Osteocyte (in vitro differentiated cells): ENCODE measurements around the gene CFAP77. TPM values are rescaled to one million over a fixed set of nuclear protein-coding genes. Genes with fewer than 3 reads are reported as not detected.

ENCODE experiments used
- DNase-seq: peaks from one replicate; pipeline ENCODE4 v3.0.0; 2021; ENCODE audit warnings: mixed read lengths; ENCODE audit not compliant: unreplicated experiment; ENCODE audit errors: extremely low spot score
- H3K27ac Mint-ChIP-seq: one replicate; pipeline ENCODE4 v1.8.0; 2021; ENCODE audit warnings: mild to moderate bottlenecking, mixed read lengths; ENCODE audit not compliant: unreplicated experiment
- H3K27me3 Mint-ChIP-seq: one replicate; pipeline ENCODE4 v1.8.0; 2021; ENCODE audit warnings: mixed read lengths; ENCODE audit not compliant: unreplicated experiment
- H3K36me3 Mint-ChIP-seq: one replicate; pipeline ENCODE4 v1.8.0; 2021; ENCODE audit warnings: mixed read lengths; ENCODE audit not compliant: unreplicated experiment
- H3K4me1 Mint-ChIP-seq: one replicate; pipeline ENCODE4 v1.8.0; 2021; ENCODE audit warnings: mixed read lengths; ENCODE audit not compliant: unreplicated experiment
- H3K4me3 Mint-ChIP-seq: one replicate; pipeline ENCODE4 v1.8.0; 2021; ENCODE audit warnings: mild to moderate bottlenecking, moderate library complexity, mixed read lengths; ENCODE audit not compliant: unreplicated experiment
- H3K9me3 Mint-ChIP-seq: one replicate; pipeline ENCODE4 v1.8.0; 2021; ENCODE audit warnings: mixed read lengths; ENCODE audit not compliant: unreplicated experiment
- total RNA-seq: library from RNA; stranded (reverse); gene quantifications from 2 replicates; pipeline ENCODE4 v1.2.1, GENCODE V29; 2021
- TF ChIP-seq, protein P1 (sequence below): fragments of 200-600 bp; sonication (generic); IDR thresholded peaks from 2 replicates; pipeline ENCODE4 v1.5.0; 2021; ENCODE audit warnings: antibody characterized with exemption, mild to moderate bottlenecking, moderate library complexity

The CFAP77 gene
- total RNA-seq, 1 donor from 2014 or later, result 0.48 TPM

DNA sequence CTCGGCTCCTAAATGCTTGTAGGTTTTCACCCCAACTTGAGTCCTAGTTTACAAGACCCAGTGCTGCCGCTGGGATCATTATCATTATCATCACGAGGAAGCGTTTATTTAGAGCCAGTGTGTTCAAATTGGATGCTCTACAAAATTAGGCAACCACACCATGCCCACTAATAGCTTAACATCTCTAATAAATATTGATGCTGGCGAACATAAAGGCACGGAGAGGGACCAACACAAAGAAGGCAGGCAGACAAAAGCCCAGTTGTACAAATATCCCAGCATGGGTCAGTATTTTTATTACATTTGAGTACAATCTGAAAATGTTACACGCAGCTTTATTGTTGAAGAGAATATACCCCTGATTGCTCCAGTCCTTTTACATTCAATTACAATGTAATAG, 4.7 kb downstream of the CFAP77 start:
- Mint-ChIP-seq H3K27ac (no peak overlapping the region), H3K27me3 (peaks cover 71% of the 10 kb centered on the region)

DNA sequence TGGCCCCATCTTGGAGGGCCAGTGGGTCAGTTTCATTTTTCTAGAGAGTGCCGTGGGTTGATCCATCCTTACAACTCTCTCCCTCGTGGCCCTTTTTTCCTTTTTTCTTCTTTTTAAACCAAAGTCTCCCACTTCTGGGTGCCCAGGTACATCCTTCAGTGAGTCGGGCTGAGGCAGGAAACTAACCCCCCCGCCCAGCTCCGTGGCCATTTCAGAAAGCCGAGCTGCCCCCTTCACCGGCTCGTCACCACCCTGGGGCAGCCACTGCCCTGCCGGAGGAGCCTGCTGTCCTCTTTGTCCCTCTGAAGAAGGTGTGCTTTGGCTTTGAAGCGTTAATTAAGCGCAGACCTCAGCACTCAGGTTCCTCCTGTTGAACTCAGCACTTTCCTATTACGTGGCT, 5.2 kb downstream of the CFAP77 start:
- Mint-ChIP-seq H3K4me3 (no peak overlapping the region), H3K36me3 (no peaks in the 10 kb centered on the region), H3K4me1 (peaks cover 4% of the 10 kb centered on the region), H3K27me3 (peaks cover 72% of the 10 kb centered on the region), H3K9me3 (no peaks in the 10 kb centered on the region), H3K27ac (no peak overlapping the region)
- TF ChIP-seq, protein P1, sequence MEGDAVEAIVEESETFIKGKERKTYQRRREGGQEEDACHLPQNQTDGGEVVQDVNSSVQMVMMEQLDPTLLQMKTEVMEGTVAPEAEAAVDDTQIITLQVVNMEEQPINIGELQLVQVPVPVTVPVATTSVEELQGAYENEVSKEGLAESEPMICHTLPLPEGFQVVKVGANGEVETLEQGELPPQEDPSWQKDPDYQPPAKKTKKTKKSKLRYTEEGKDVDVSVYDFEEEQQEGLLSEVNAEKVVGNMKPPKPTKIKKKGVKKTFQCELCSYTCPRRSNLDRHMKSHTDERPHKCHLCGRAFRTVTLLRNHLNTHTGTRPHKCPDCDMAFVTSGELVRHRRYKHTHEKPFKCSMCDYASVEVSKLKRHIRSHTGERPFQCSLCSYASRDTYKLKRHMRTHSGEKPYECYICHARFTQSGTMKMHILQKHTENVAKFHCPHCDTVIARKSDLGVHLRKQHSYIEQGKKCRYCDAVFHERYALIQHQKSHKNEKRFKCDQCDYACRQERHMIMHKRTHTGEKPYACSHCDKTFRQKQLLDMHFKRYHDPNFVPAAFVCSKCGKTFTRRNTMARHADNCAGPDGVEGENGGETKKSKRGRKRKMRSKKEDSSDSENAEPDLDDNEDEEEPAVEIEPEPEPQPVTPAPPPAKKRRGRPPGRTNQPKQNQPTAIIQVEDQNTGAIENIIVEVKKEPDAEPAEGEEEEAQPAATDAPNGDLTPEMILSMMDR, result no peak
- DNase-seq, result no peak

More for the DNA sequence above, 4.7 kb downstream of the CFAP77 start:
- TF ChIP-seq, protein P1, result no peak
- DNase-seq, result no peak
- no peaks in the 10 kb centered on the region for H3K9me3 Mint-ChIP-seq
- H3K4me1 Mint-ChIP-seq, result peaks cover 5% of the 10 kb centered on the region
- no peaks in the 10 kb centered on the region for H3K36me3 Mint-ChIP-seq
- no peak overlapping the region for H3K4me3 Mint-ChIP-seq

DNA sequence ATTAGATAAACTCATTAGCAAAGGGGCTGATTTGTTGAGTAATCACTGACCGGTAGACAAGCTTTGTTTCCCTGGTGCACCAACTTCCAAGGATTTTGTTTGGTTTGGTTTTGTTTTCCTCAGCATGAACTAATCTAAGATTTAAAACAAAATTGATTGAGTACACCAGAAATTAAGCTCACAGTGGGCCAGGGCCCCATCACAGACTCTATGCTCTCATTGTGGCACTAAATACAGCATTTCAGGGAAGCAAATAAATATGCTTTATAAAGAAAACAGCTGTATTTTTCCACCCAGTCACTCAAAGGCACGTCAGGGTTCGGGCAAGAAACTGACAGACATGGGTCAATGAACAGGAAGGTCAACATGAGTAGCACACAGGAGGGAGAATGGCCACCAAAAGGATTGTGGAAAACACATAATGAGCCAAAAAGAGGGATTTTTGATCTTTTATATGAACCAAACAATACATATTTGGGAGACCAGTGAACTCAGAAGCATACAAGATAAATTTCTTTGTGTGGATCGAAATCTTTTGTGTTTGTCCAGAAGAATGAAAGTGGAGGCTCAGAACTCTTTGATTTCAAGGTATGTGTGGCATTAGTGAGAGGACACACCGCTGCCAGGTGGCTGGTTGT, 8.8 kb downstream of the CFAP77 start:
- H3K36me3 Mint-ChIP-seq, result no peaks in the 10 kb centered on the region
- no peaks in the 10 kb centered on the region for H3K4me1 Mint-ChIP-seq
- TF ChIP-seq, protein P1, result no peak
- H3K27ac Mint-ChIP-seq, result no peak overlapping the region
- no peak for DNase-seq
- no peak overlapping the region for H3K4me3 Mint-ChIP-seq
- H3K9me3 Mint-ChIP-seq, result no peaks in the 10 kb centered on the region
- peaks cover 60% of the 10 kb centered on the region for H3K27me3 Mint-ChIP-seq

DNA sequence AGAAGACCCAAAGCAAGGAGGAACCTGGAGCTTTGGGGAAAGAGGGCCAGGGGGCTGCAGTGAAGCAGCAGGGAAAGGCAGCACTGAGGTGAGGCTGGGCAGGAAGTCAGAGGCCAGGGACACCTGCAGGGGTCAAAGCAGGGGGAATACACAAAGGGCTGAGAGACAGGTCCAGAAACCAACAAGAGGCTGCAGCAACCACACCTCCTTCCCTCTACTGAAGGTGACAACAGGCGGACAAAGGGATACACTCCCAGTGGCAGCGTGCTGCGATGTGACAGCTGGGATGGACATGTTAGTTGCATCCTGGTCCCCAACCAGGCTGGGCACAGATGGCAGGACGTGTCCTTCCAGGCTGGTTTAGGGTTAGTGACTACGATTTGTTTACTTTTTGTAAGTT, 12.6 kb downstream of the CFAP77 start:
- Mint-ChIP-seq H3K36me3 (no peaks in the 10 kb centered on the region), H3K4me3 (no peak overlapping the region), H3K9me3 (no peaks in the 10 kb centered on the region), H3K4me1 (no peaks in the 10 kb centered on the region), H3K27me3 (peaks cover 69% of the 10 kb centered on the region), H3K27ac (no peak overlapping the region)
- DNase-seq, result no peak
- TF ChIP-seq, protein P1, result no peak

DNA sequence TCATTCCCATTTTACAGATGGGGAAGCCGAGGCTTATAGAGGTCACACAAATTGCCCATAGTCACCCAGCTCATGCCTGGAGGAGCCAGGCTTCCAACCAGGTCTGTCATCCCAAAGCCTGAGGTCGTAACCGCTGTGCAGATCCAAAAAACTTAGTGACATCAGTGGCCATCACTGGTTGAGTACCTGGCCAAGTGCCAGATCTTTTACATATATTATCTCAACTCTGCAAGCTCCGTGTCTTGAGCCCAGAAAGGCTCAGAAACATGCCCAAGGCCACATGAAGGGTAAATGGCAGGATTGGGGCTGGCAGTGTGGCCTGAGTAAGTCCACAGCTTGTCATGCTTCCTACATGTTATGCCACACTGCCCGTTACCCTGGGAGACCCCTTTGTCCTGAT, 13.5 kb downstream of the CFAP77 start:
- Mint-ChIP-seq H3K27ac (no peak overlapping the region), H3K9me3 (no peaks in the 10 kb centered on the region), H3K4me1 (no peaks in the 10 kb centered on the region), H3K4me3 (no peak overlapping the region), H3K27me3 (peaks cover 60% of the 10 kb centered on the region), H3K36me3 (no peaks in the 10 kb centered on the region)
- no peak for DNase-seq
- TF ChIP-seq, protein P1, result no peak
